HG02943 (cell line): Measurements from ENCODE around the gene NKPD1.

Experiments
- ATAC-seq: cut with Tn5 transposase; IDR thresholded peaks from one replicate; pipeline ENCODE4 v1.9.1; 2021; ENCODE audit warnings: mild to moderate bottlenecking, low read depth, moderate library complexity; ENCODE audit not compliant: unreplicated experiment

The NKPD1 gene

DNA sequence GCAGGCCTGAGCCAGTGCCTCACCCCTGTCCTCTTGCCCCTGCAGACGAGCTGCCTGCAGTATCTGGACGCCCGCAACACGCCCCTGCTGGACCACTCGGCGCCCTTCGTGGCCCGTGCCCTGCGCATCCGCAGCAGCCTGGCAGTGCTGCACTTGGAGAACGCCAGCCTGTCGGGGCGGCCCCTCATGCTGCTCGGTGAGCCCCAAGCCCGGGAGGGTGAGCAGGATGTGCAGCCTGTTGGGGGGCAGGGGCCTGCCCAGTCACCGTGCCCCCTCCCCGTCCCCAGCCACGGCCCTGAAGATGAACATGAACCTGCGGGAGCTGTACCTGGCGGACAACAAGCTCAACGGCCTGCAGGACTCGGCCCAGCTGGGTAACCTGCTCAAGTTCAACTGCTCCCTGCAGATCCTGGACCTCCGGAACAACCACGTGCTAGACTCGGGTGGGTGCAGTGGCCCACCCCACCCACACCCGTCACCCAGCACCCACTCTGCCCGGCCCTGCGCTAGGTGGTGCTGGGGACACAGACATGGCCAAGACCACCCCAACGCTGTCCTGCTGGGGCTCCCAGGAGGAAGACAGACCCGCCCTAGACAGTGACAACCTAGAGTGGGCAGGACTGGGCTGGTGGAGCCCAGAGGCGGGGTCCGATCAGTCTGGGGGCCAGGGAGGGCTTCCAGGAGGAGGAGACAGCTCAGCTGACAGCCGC, 18.6 kb downstream of the NKPD1 start:
- ATAC-seq, result no peak

DNA sequence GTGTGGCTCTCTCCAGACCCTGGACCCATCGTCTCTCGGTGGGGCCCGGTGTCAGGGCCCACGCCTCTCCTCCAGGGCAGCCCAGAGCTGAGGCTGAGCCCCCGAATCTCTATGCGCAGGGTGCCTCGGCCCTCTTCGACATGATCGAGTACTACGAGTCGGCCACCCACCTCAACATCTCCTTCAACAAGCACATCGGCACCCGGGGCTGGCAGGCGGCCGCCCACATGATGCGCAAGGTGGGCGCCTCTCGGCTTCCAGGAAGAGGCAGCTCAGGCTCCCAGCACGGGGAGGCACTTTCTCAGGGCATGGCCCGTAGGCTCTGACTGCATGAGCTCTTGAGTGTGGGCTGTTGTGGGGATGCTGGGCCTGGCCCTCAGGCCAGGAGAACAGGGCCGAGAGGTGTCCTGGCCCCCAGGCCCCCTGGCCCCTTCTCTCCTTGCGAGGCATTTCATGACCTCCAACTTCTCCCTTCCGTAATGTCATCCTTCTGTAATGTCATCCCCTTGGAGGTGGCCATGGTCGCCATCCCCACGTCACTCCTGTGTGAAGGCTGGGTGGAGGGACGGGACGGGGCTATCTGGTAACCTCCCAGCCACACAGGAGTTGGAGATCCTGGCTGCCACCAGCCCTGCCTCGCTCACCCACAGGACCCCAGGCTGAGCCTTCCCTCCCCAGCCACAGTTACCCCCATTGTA, 19.4 kb downstream of the NKPD1 start:
- no peak for ATAC-seq

DNA sequence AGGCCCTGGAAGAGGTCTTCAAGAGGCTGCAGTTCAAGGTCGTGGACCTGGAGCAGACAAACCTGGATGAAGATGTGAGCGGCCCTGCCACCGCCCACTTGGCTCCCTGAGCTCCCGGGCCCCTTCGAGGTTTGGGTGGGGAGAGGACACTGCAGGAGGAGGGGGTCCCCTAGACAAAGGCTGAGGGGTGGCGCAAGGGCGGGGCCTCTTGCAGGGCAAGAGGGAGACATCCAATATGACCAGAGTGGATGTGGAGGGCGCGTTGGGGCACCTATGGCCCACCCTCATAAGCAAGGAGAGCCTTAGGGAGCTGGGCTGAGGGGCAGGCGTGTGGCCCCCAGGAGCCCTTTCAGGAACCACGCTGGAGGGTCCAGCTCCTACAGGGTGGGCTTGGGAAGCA, 20.2 kb downstream of the NKPD1 start:
- no peak for ATAC-seq

DNA sequence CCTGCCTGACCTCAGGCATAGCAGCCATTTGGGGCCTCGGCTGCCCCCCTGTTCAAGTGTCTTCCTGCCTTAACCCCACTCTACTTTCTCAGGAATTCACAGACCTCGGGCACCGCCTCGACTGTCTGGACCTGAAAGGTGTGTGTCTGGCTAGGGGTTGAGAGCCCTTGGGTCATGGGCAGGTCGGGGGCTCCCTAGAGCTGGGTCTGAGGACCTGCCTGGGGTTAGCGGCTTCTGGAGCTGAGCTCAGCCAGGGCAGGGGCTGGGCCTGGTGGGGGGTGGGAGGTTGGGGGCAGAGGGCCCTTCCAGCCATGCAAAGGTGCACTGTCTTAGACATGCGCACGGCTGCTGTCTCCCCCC, 20.7 kb downstream of the NKPD1 start:
- ATAC-seq, result no peak

DNA sequence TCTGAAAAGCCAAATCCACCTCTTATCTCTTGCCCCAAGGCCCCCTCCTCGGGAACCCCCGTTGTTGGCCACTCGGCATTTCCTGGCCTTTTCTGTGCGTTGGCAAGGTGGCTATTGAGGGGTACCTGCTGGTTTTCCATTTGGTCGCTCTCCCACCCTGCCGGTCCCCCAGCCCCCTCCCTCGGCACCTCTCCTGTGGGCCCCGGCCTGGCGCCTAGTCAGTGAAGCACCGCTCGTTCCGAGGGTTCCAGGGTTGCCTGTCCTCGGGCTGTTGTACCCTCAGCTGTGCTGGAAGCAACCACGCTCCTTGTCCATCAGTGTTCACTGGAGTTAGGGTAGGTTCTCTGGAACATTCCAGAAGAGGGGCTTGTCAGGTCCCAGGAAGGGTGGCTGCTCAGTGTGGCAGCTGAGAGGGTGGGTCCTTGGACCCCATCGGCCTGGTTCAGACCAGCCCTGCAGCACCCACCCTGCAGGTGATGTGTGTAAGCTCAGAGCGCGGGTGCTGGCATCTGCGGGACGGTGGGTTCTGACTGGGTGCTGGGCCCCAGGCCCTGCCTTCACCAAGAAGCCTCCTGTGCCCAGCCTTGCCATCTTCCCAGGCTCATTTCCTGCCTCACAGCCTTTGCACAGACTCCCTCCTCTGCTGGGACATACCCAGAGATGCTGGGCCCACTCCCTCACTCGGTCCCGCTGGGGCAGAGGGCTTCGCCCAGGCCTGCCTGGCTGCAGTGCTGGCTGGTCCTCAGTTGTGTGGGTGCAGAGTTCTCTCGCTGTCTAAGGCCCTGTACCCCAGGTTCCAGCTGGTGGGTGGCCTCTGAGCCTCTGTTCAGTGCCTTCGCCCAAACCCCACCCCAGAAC, 21.3 kb downstream of the NKPD1 start:
- no peak for ATAC-seq

DNA sequence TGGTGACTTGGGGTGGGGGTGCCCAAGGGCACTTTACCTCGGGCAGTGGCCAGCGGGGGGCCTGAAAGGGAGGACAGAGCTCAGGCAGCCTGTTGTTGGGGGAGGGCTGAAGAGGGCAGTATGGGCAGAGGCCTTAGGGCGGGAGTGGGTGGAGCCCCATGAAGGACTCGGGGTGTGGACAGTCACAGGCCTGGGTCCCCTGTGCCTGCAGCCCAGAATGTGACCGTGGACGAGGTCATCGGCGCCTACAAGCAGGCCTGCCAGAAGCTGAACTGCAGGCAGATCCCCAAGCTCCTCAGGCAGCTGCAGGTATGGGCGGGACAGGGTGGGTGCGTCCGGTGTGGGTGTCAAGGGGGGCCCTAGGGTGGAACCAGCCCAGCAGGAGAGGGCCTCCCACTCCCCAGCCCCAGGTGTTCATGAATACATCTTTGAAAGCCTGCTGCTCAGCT, 22.5 kb downstream of the NKPD1 start:
- no peak for ATAC-seq

DNA sequence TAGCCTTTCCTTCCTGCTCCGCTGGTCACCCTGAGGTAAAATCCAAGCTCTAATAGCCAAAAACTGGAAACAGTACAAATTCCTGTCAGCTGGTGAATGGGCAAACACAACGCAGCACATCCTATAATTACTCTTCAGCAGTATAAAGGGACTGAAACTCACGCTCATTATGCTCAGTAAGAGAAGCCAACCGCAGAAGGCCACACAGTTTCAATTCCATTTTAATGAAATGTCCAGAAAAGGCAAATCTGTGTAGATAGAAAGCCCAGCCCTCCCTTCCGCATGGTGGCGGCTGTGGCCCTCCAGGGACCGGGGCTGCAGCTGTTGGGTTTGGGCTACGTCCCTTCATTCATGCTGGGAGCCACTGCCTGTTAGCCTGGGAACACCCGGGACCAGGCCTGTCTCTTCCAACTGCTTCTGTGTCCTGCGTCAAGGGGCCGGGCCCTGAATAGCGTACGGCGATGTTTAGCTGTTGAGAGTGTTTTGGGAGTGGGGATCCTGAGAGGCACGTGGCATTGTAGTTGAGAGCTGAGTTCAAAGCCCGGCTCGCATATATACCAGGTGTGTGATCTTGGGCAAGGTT, 23.5 kb downstream of the NKPD1 start:
- ATAC-seq, result no peak

DNA sequence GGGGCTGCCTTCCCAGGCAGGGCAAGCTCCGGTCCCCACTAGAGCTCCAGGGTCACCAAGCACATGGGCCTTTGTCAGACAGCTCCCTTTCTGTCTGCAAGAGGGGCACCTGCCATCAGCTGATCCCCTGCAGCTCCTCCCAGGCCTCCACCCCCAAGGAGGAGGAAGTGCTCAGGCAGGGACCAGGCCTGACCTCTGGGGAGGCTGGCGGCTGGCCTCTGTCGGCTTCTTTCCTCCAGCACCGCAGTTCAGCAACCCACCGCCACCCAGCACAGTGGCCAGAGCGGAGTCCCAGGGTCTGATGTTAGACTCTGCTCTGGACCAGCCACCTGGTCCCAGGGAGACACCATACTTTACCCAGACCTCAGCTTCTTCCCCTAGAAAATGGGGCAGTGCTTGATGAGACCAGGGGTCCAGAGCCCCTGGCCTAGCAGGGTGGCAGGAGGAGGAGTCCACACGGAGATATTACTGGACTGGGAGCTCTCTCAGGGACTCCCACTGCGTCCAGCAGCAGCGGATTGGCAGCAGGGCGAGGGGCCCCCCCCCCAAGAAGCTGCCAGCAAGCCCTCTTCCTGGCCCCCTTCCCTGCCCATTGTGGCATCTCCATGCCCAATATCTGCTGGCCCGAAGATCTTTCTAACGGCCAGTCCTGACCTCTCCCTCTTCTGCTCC, 24.1 kb downstream of the NKPD1 start:
- no peak for ATAC-seq

DNA sequence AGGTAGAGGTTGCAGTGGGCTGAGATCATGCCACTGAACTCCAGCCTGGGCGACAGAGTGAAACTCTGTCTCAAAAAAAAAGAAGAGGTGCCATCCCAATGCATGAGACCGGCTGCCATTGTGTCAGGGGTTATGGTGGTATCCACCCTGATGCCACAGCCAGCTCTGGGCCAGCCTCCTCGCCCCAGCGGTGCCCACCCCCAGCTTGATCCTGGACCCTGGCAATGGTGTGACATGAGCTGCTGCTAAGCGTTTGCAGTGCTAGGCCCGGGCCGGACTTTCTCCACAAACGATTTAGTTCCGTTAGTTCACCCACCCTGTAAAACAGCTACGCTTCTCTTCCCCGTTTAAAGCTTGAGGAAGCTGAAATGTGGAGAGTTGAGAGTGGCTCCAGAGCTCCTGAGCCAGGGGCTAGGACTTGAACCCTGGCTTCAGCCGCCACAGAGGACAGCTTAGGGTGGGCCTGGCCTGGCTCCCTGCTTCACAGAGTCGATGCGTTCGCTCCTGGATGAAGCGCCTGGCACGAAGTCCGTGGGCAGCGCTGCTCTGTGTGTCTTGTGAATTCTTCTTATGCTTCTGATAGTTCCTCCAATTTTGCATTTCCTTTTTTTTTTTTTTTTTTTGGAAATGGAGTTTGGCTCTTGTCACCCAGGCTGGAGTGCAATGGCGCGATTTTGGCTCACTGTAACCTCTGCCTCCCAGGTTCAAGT, 25.5 kb downstream of the NKPD1 start:
- no peak for ATAC-seq

DNA sequence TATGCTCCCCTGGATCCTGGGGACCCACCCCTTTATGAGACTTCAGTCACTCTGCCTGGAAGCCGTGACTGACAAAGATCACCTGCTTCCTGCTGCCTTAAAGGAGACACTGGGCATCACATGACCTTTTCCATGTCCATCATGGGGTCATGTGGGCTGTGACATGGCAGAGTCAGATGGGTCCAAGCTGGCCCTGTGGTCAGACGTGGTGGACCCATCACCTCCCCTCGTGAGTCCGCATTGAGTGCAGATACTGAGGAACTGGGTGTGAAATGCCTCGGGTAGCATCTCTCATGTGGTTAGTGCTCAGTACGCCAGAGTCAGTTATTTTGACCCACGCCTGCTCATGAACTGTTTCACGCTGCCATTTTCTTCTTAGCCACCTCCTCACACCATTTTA, 27.1 kb downstream of the NKPD1 start:
- ATAC-seq, result no peak

DNA sequence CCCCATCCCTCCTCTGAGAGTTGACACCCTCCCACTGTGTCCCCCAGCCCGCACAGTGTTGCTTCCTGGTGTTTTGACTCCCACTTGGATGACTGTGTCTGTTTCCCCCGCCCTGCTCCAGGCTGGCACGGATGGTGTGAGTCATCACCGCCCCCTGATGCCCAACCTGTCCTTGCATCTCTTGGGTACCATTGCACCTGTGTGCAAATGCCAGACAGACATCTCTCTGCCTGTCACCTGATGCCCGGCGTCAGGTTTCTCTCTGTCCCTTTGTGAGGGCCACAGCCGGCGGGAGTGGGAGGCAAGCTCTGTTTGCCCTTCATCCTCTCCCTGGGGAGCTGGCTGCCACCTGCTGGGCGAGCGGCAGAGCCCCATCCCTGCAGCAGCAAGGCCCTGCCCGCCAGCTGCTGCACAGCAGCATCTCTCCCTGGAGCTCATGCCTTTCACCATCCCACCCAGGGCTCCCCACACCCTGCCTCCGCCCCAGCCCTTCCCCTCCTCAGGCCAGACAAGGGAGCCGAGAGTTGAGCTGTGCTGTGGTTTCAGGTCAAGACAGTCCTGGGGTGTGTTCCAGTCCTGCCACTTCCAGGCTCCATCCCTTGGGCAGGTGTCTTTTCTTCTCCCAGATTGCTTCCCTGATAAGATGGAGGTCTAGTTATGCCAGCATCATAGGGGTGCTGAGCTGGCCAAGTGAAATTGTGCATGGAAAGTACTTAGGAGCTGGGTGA, 29.7 kb downstream of the NKPD1 start:
- no peak for ATAC-seq

DNA sequence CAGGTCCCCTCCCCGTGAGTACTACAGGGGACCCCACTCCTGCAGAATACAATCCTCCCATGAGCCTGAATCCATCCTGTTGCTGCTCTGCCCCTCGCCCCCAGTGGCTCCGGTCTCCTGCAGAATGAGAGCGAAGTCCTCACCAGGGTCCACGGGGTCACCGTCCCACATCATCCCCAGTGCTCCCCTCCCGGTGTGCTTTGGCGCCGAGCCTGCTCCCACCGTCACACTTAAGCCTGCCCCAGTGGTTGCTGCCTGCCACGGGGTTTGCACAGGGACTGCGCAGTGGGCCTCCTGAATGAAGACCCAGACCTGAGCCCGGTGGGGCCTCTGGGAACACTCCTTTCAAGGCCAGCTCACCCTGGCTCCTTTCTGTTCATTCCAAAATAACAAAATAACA, 30.5 kb downstream of the NKPD1 start:
- ATAC-seq, result no peak

DNA sequence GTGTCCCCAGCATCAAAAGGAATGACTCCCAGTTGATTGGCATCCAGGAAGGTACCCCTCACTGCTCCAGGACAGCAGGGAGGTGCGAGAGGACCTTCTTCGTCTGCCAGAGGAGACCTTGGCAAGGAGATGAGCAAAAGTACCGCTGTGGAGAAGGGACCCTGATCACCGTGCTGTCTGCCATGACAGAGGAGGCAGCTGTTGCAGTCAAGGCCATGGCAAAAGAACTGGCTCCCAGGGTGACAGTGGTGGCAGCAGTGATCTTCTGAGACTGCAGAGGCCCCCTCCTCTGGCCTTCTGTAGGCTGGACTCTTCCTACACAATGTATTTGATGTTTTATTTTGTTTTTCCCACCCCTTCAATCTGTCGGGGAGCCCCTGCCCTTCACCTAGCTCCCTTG, 32.0 kb downstream of the NKPD1 start:
- ATAC-seq, result no peak

DNA sequence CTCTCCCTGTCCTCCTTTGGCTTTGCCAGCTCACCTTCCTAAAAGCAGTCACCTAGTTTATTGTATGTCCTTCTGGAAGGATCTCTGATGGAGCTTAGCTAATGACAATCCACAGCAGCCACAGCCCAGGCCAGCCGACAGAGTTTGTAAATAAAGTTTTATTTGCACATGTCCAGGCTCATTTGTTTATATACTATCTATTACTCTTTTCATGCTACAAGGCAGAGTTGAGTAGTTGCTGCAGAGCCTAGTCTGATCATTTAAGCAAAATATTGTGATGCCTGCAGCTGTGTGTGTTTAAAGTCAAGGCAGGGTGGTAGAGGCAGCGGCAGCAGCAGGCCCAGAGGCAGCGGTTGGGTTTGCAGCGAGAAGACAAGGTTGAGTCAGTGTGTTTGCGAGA, 32.6 kb downstream of the NKPD1 start:
- ATAC-seq, result no peak

DNA sequence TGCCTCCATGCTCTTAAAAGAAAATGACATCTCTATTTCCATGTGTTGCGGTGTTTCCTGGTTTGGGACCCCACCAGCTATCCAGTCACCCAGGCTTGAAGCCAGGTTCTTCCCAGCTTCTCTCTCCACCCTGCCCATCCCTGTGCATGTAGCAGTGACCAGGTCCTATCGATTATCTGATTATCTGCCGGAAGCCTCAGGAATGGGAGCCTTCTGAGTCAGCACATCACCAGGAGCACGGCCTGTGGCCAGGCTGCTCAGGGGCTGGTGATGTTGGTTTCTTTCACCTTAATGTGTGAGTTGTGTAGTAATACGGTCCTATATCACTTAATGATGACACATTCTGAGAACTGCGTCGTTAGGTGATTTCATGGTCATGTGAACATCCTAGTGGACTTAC, 34.1 kb downstream of the NKPD1 start:
- no peak for ATAC-seq

DNA sequence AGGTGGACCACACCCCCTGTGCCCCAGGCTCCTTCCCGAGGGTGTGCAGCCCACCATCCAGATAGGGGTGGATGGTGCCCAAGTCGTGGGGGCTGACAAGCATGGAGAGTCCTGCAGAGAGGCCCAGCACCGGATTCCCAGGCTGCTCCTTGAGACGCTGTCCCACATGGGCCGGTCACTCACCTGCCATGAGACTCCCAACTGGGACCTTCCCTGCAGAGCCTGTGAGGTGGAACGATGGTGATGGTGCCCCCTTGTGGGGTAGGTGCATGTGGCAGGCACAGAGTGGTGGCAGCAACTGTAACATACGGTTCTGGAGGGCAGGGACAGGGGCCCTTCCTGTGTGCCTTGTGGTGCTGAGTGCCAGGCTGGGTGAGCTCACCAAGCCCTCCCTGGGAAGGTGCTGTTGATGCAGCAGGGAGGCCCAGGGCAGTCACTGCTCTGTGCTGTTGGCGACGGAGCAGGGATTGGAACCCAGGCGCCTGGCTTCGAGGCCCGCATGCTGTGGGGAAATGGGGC, 34.7 kb downstream of the NKPD1 start:
- ATAC-seq, result no peak

DNA sequence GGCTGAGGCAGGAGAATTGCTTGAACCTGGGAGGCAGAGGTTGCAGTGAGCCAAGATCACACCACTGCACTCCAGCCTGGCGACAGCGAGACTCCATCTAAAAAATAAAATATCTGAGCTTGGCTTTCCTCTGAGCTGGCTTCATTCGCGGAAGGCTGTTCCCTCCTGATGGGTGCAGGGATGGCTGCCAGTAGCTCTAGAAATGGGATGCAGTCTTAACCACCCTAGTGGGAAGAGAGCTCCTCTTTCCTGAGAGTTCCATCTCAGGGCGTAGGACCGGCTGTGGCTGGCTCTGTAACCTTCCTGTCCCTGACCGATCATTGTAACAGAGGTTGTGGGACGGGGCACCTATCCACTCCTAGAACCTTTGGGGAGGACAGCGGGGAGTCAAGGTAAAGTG, 35.4 kb downstream of the NKPD1 start:
- ATAC-seq, result no peak

DNA sequence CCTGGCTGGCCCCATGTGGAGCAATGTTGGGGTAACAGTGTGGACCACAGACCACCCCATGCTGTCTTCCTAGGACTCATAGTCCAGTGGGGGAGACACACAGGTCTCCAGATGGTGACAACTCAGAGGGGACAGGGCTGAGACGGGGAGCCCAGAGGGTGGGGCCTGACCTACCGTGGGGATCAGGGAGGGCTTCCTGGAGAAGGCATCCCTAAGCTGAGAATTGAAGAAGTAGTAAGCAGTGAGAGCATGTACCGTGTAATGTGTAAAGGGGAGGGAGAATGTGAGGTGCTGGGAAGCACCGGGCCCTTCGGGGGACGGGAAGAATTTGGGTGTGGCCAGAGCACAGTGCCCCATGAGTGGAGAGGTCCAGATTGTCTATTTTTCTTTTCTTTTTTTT, 36.8 kb downstream of the NKPD1 start:
- ATAC-seq, result no peak

DNA sequence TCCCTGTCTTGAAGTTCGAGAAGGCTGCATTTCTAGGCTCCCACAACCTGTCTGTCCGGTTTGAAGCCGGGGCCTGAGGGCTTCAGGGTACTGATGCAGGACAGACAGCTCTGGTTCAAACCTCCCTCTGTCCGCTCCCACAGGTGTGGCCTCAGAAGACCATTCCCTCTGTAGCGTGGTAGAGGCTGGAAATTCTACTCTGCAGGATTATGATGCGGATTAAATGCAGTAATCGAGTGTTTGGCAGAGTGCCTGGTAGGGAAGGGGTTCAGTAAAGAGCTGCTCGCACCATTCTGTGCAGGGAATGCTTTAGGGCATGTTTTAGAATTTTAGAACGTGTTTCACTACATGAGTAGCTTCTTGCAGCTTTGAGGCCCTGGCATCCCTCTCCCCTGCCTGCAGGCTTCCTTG, 37.3 kb downstream of the NKPD1 start:
- no peak for ATAC-seq
